ENCODE results near the gene MYBBP1A.

The MYBBP1A gene

GRCh38 chr17:4518901-4519300 lies 36.3 kb downstream of the MYBBP1A start:
- DNase-seq (ENCODE audit: low spot score): no peak

GRCh38 chr17:4516735-4517134 lies 38.4 kb downstream of the MYBBP1A start:
- no peak for DNase-seq (ENCODE audit: low spot score)

GRCh38 chr17:4515501-4515900 lies 39.7 kb downstream of the MYBBP1A start:
- DNase-seq (ENCODE audit: low spot score): no peak

- DNase-seq (ENCODE audit: low spot score): no peak
These were observed 40.4 kb downstream of the MYBBP1A start for GRCh38 chr17:4514779-4515178.

GRCh38 chr17:4514206-4514605 lies 41.0 kb downstream of the MYBBP1A start:
- DNase-seq (ENCODE audit: low spot score): no peak

- no peak for DNase-seq (ENCODE audit: low spot score)
These were observed 41.8 kb downstream of the MYBBP1A start for GRCh38 chr17:4513113-4514032.

GRCh38 chr17:4512156-4513112 lies 42.8 kb downstream of the MYBBP1A start:
- no peak for DNase-seq (ENCODE audit: low spot score)

GRCh38 chr17:4511199-4511932 lies 43.8 kb downstream of the MYBBP1A start:
- DNase-seq (ENCODE audit: low spot score): no peak

- DNase-seq (ENCODE audit: low spot score): no peak
These were observed 44.6 kb downstream of the MYBBP1A start for GRCh38 chr17:4510618-4510941.

GRCh38 chr17:4509923-4510617 lies 45.1 kb downstream of the MYBBP1A start:
- no peak for DNase-seq (ENCODE audit: low spot score)

- no peak for DNase-seq (ENCODE audit: low spot score)
These were observed 45.8 kb downstream of the MYBBP1A start for GRCh38 chr17:4509401-4509800.

GRCh38 chr17:4508207-4508606 lies 47.0 kb downstream of the MYBBP1A start:
- DNase-seq (ENCODE audit: low spot score): no peak

- DNase-seq (ENCODE audit: low spot score): no peak
These were observed 47.6 kb downstream of the MYBBP1A start for GRCh38 chr17:4507361-4508111.

GRCh38 chr17:4506892-4507291 lies 48.3 kb downstream of the MYBBP1A start:
- DNase-seq (ENCODE audit: low spot score): no peak

GRCh38 chr17:4506175-4506813 lies 48.9 kb downstream of the MYBBP1A start:
- DNase-seq (ENCODE audit: low spot score): no peak

- DNase-seq (ENCODE audit: low spot score): no peak
These were observed 50.0 kb downstream of the MYBBP1A start for GRCh38 chr17:4505187-4505586.

- no peak for DNase-seq (ENCODE audit: low spot score)
These were observed 51.0 kb downstream of the MYBBP1A start for GRCh38 chr17:4504188-4504587.

GRCh38 chr17:4503283-4504025 lies 51.7 kb downstream of the MYBBP1A start:
- DNase-seq (ENCODE audit: low spot score): no peak

- DNase-seq (ENCODE audit: low spot score): no peak
These were observed 52.6 kb downstream of the MYBBP1A start for GRCh38 chr17:4502466-4503154.

Measured in D341Med (cell line).